MM.1S (cell line): ENCODE data around the gene RCOR1.
A peak's percentile ranks its signal among the peaks of the same experiment; 100 is the strongest.

Experiments
- DNase-seq: peaks from one replicate; pipeline ENCODE4 v3.0.0-alpha.2; 2015
- H2AFZ ChIP-seq: fragments of 300-600 bp; sonication (generic); 2 replicates; pipeline ENCODE4 v1.6.0; 2016; ENCODE audit warnings: antibody characterized with exemption, low read length
- H3F3A ChIP-seq: fragments of 300-600 bp; sonication (generic); 2 replicates; pipeline ENCODE4 v1.6.1; 2016; ENCODE audit warnings: mild to moderate bottlenecking, antibody characterized with exemption, low read length, moderate library complexity, mixed read lengths; ENCODE audit not compliant: insufficient read depth
- H3K27ac ChIP-seq: fragments of 300-600 bp; sonication (generic); 2 replicates; pipeline ENCODE4 v1.5.1; 2016; ENCODE audit warnings: mild to moderate bottlenecking, low read length
- H3K27me3 ChIP-seq: fragments of 300-600 bp; sonication (generic); replicated peaks from 2 replicates; pipeline ENCODE4 v1.6.0; 2016; ENCODE audit warnings: low read length; ENCODE audit not compliant: insufficient read depth
- H3K36me3 ChIP-seq: fragments of 300-600 bp; sonication (generic); replicated peaks from 2 replicates; pipeline ENCODE4 v1.6.1; 2016; ENCODE audit warnings: mild to moderate bottlenecking, low read length, mixed read lengths; ENCODE audit not compliant: insufficient read depth
- H3K4me1 ChIP-seq: fragments of 300-600 bp; sonication (generic); 2 replicates; pipeline ENCODE4 v1.6.1; 2016; ENCODE audit warnings: low read length, mixed read lengths
- H3K4me2 ChIP-seq: fragments of 300-600 bp; sonication (generic); 2 replicates; pipeline ENCODE4 v1.6.0; 2016; ENCODE audit warnings: low read depth, low read length
- H3K4me3 ChIP-seq: fragments of 300-600 bp; sonication (generic); 2 replicates; pipeline ENCODE4 v1.5.1; 2016; ENCODE audit warnings: low read length, mixed read lengths
- H3K79me2 ChIP-seq: fragments of 300-600 bp; sonication (generic); 2 replicates; pipeline ENCODE4 v1.6.1; 2016; ENCODE audit warnings: mixed run types, low read length, mixed read lengths
- H3K9ac ChIP-seq: fragments of 300-600 bp; sonication (generic); 2 replicates; pipeline ENCODE4 v1.6.1; 2016; ENCODE audit warnings: low read length, mixed read lengths
- H3K9me2 ChIP-seq: fragments of 300-600 bp; sonication (generic); replicated peaks from 2 replicates; pipeline ENCODE4 v1.6.1; 2016; ENCODE audit warnings: mild to moderate bottlenecking, low read length, mixed read lengths; ENCODE audit not compliant: insufficient read depth
- H3K9me3 ChIP-seq: fragments of 300-600 bp; sonication (generic); replicated peaks from 2 replicates; pipeline ENCODE4 v1.6.1; 2016; ENCODE audit warnings: mild to moderate bottlenecking, low read length, mixed read lengths; ENCODE audit not compliant: insufficient read depth
- H4K20me1 ChIP-seq: fragments of 300-600 bp; sonication (generic); 2 replicates; pipeline ENCODE4 v1.6.1; 2016; ENCODE audit warnings: mild to moderate bottlenecking, low read length, moderate library complexity, mixed read lengths; ENCODE audit not compliant: insufficient read depth
- CTCF ChIP-seq: fragments of 300-600 bp; sonication (generic); IDR thresholded peaks from 2 replicates; pipeline ENCODE4 v1.5.1; 2016; ENCODE audit warnings: antibody characterized with exemption, low read length, mixed read lengths
- EZH2 ChIP-seq: fragments of 300-600 bp; sonication (generic); optimal IDR thresholded peaks from 2 replicates; pipeline ENCODE3; 2017; ENCODE audit warnings: low read depth, mild to moderate bottlenecking, antibody characterized with exemption, low read length, mixed read lengths
- EZH2phosphoT487 ChIP-seq: fragments of 300-600 bp; sonication (generic); IDR thresholded peaks from 2 replicates; pipeline ENCODE4 v1.6.1; 2018; ENCODE audit warnings: antibody characterized with exemption, low read length

RCOR1 gene

GRCh38 chr14:102591944-102592762 is at the start of gene RCOR1:
RCOR1 (plus strand) TSS chr14:102592649; CDS start chr14:102592887, 238 bp downstream.
- Histone ChIP-seq H3K9me2 (no peaks in the 10 kb centered on the region), H3K4me3 (peak within 1 kb of the TSS; percentile 74), H3K27ac (peak within 1 kb of the TSS; percentile 74; the same call in 1 of the 2 replicates), H3F3A (0 out of 2 replicates have a peak, but pooled peaks cover 3% of the 10 kb centered on the region), H3K79me2 (peaks cover 23% of the 10 kb centered on the region), H3K4me2 (peak within 1 kb of the TSS; percentile 67; the same call in 1 of the 2 replicates), H3K9me3 (no peaks in the 10 kb centered on the region), H2AFZ (0 out of 2 replicates have a peak within 1 kb of the TSS, but pooled peaks have one; percentile 53), H4K20me1 (no peaks in the 10 kb centered on the region), H3K4me1 (no peaks in the 10 kb centered on the region), H3K36me3 (no peaks in the 10 kb centered on the region), H3K27me3 (no peaks in the 10 kb centered on the region), H3K9ac (peak within 1 kb of the TSS; percentile 88)
- DNase-seq = peak; percentile 90
- TF ChIP-seq CTCF (no peak), EZH2 (no peak), EZH2phosphoT487 (no peak)

- no peak overlapping the region for H2AFZ ChIP-seq
- H3F3A ChIP-seq = no peaks in the 10 kb centered on the region
- no peak for DNase-seq
- H3K79me2 ChIP-seq = no peaks in the 10 kb centered on the region
- H3K9ac ChIP-seq = no peak overlapping the region
- no peaks in the 10 kb centered on the region for H4K20me1 ChIP-seq
- TF ChIP-seq EZH2phosphoT487 (no peak), CTCF (no peak), EZH2 (no peak)
- H3K27me3 ChIP-seq = peaks cover 16% of the 10 kb centered on the region
- no peak overlapping the region for H3K27ac ChIP-seq
- no peak overlapping the region for H3K4me2 ChIP-seq
- no peak overlapping the region for H3K4me3 ChIP-seq
- H3K9me2 ChIP-seq = no peaks in the 10 kb centered on the region
- no peaks in the 10 kb centered on the region for H3K36me3 ChIP-seq
- no peaks in the 10 kb centered on the region for H3K9me3 ChIP-seq
- H3K4me1 ChIP-seq = no peaks in the 10 kb centered on the region
Observed at GRCh38 chr14:102544046-102544746, 48.3 kb upstream of the RCOR1 start.

GRCh38 chr14:102544747-102545460 is 47.5 kb upstream of the RCOR1 start:
- H3K4me1 ChIP-seq = no peaks in the 10 kb centered on the region
- no peaks in the 10 kb centered on the region for H3K79me2 ChIP-seq
- peaks cover 16% of the 10 kb centered on the region for H3K27me3 ChIP-seq
- no peaks in the 10 kb centered on the region for H3K36me3 ChIP-seq
- no peak for DNase-seq
- TF ChIP-seq EZH2 = no peak
- TF ChIP-seq CTCF = no peak
- no peak for TF ChIP-seq EZH2phosphoT487
- H3K27ac ChIP-seq = no peak overlapping the region
- no peak overlapping the region for H3K4me3 ChIP-seq
- no peaks in the 10 kb centered on the region for H3K9me3 ChIP-seq
- H3F3A ChIP-seq = no peaks in the 10 kb centered on the region
- no peak overlapping the region for H3K4me2 ChIP-seq
- no peaks in the 10 kb centered on the region for H3K9me2 ChIP-seq
- H3K9ac ChIP-seq = no peak overlapping the region
- no peaks in the 10 kb centered on the region for H4K20me1 ChIP-seq
- H2AFZ ChIP-seq = no peak overlapping the region
